H9 (cell line): ENCODE data around the gene HRAS. TPM values are rescaled to one million over a fixed set of nuclear protein-coding genes. Genes with fewer than 3 reads are reported as not detected.
A peak's percentile ranks its signal among the peaks of the same experiment; 100 is the strongest.

Experiments used
- DNase-seq: peaks from one replicate; pipeline ENCODE4 v3.0.0-alpha.2; 2017
- H2AFZ ChIP-seq: one replicate; pipeline ENCODE4 v1.6.1; 2013; ENCODE audit warnings: mild to moderate bottlenecking, low read length, control low read depth, moderate library complexity
- H2AK5ac ChIP-seq: 2 replicates; pipeline ENCODE4 v1.6.1; 2013; ENCODE audit warnings: low read length, control low read depth, mixed read lengths; ENCODE audit not compliant: insufficient read length
- H2BK120ac ChIP-seq: one replicate; pipeline ENCODE4 v1.6.1; 2013; ENCODE audit warnings: low read depth, mild to moderate bottlenecking, low read length, control low read depth, inconsistent platforms; ENCODE audit not compliant: poor library complexity, severe bottlenecking
- H2BK12ac ChIP-seq: 2 replicates; pipeline ENCODE4 v1.6.1; 2013; ENCODE audit warnings: low read length, control low read depth, mixed read lengths, low read depth; ENCODE audit not compliant: insufficient read length
- H2BK15ac ChIP-seq: 2 replicates; pipeline ENCODE4 v1.6.1; 2013; ENCODE audit warnings: low read depth, low read length, control low read depth
- H2BK20ac ChIP-seq: one replicate; pipeline ENCODE4 v1.6.1; 2013; ENCODE audit warnings: low read depth, mild to moderate bottlenecking, low read length, control low read depth, inconsistent platforms; ENCODE audit not compliant: poor library complexity, severe bottlenecking
- H2BK5ac ChIP-seq: 2 replicates; pipeline ENCODE4 v1.6.1; 2013; ENCODE audit warnings: low read length, control low read depth, mixed read lengths; ENCODE audit not compliant: insufficient read length
- H3K14ac ChIP-seq: 2 replicates; pipeline ENCODE4 v1.6.1; 2013; ENCODE audit warnings: low read length, control low read depth; ENCODE audit not compliant: insufficient read depth
- H3K18ac ChIP-seq: 2 replicates; pipeline ENCODE4 v1.6.1; 2013; ENCODE audit warnings: low read depth, mild to moderate bottlenecking, mixed read lengths, low read length, control low read depth; ENCODE audit not compliant: insufficient read length
- H3K23ac ChIP-seq: 2 replicates; pipeline ENCODE4 v1.6.1; 2013; ENCODE audit warnings: low read length, control low read depth, mixed read lengths, low read depth; ENCODE audit not compliant: insufficient read length
- H3K23me2 ChIP-seq: 2 replicates; pipeline ENCODE4 v1.6.1; 2013; ENCODE audit warnings: low read depth, mild to moderate bottlenecking, mixed read lengths, low read length, control low read depth; ENCODE audit not compliant: insufficient read length, poor library complexity, severe bottlenecking
- H3K27ac ChIP-seq: 2 replicates; pipeline ENCODE4 v1.5.1; 2013; ENCODE audit warnings: low read length, control low read depth, mixed read lengths, low read depth; ENCODE audit not compliant: insufficient read length
- H3K27me3 ChIP-seq: 2 replicates; pipeline ENCODE4 v1.6.1; 2013; ENCODE audit warnings: low read length, control low read depth, inconsistent platforms; ENCODE audit not compliant: insufficient read depth
- H3K4ac ChIP-seq: 2 replicates; pipeline ENCODE4 v1.6.1; 2013; ENCODE audit warnings: low read depth, mild to moderate bottlenecking, control low read depth, inconsistent platforms, low read length, moderate library complexity
- H3K4me1 ChIP-seq: 2 replicates; pipeline ENCODE4 v1.6.1; 2013; ENCODE audit warnings: low read length, control low read depth, inconsistent platforms; ENCODE audit not compliant: insufficient read depth
- H3K4me2 ChIP-seq: 2 replicates; pipeline ENCODE4 v1.6.1; 2013; ENCODE audit warnings: low read length, control low read depth, mixed read lengths; ENCODE audit not compliant: insufficient read length, insufficient read depth
- H3K56ac ChIP-seq: 2 replicates; pipeline ENCODE4 v1.6.1; 2013; ENCODE audit warnings: low read depth, mild to moderate bottlenecking, mixed read lengths, low read length, control low read depth; ENCODE audit not compliant: insufficient read length
- H3K79me1 ChIP-seq: 2 replicates; pipeline ENCODE4 v1.6.1; 2013; ENCODE audit warnings: low read depth, mild to moderate bottlenecking, moderate library complexity, low read length, control low read depth, inconsistent platforms; ENCODE audit not compliant: insufficient read depth, poor library complexity, severe bottlenecking
- H3K79me2 ChIP-seq: 2 replicates; pipeline ENCODE4 v1.6.1; 2013; ENCODE audit warnings: low read length, control low read depth, inconsistent platforms; ENCODE audit not compliant: insufficient read depth
- H3K9ac ChIP-seq: 2 replicates; pipeline ENCODE4 v1.6.1; 2013; ENCODE audit warnings: low read length, control low read depth, mixed read lengths; ENCODE audit not compliant: insufficient read length; ENCODE audit errors: extremely low read depth
- H3K9me3 ChIP-seq: one replicate; pipeline ENCODE4 v1.6.1; 2013; ENCODE audit warnings: low read depth, low read length, inconsistent platforms; ENCODE audit not compliant: control insufficient read depth
- H3T11ph ChIP-seq: one replicate; pipeline ENCODE4 v1.6.1; 2013; ENCODE audit warnings: mild to moderate bottlenecking, low read length, control low read depth, inconsistent platforms
- H4K20me1 ChIP-seq: one replicate; pipeline ENCODE4 v1.6.1; 2013; ENCODE audit not compliant: control insufficient read depth, insufficient read length, insufficient read depth
- H4K5ac ChIP-seq: 2 replicates; pipeline ENCODE4 v1.6.1; 2013; ENCODE audit warnings: low read depth, mild to moderate bottlenecking, mixed read lengths, low read length, control low read depth; ENCODE audit not compliant: insufficient read length
- H4K8ac ChIP-seq: replicated peaks from 2 replicates; pipeline ENCODE4 v1.6.1; 2013; ENCODE audit warnings: low read length, control low read depth, mixed read lengths, low read depth; ENCODE audit not compliant: insufficient read length
- H4K91ac ChIP-seq: 2 replicates; pipeline ENCODE4 v1.6.1; 2013; ENCODE audit warnings: low read depth, mild to moderate bottlenecking, moderate library complexity, mixed read lengths, low read length, control low read depth; ENCODE audit not compliant: insufficient read length
- H3K27ac Mint-ChIP-seq, 3 experiments: 2 replicates in 2 of 3; 3 replicates in 1 of 3; pipeline ENCODE4 v1.8.0; 2020 to 2021; ENCODE audit warnings: mixed read lengths in 3 of 3, mild to moderate bottlenecking in 1 of 3, moderate library complexity in 1 of 3
- H3K27me3 Mint-ChIP-seq: 2 replicates; pipeline ENCODE4 v1.8.0; 2021; ENCODE audit warnings: low read depth, mild to moderate bottlenecking, moderate library complexity, mixed read lengths
- H3K36me3 Mint-ChIP-seq, 3 experiments: 2 replicates in 2 of 3; 3 replicates in 1 of 3; pipeline ENCODE4 v1.8.0; 2020 to 2021; ENCODE audit warnings: low read depth in 3 of 3, mixed read lengths in 3 of 3; ENCODE audit not compliant: insufficient read depth in 1 of 3
- H3K4me1 Mint-ChIP-seq, 2 experiments: 2 replicates each; pipeline ENCODE4 v1.8.0; 2020; ENCODE audit warnings: mixed read lengths in 2 of 2
- H3K4me3 Mint-ChIP-seq, 2 experiments: 2 replicates in 1 of 2; 3 replicates in 1 of 2; pipeline ENCODE4 v1.8.0; 2020 to 2021; ENCODE audit warnings: mild to moderate bottlenecking in 2 of 2, mixed read lengths in 2 of 2, moderate library complexity in 1 of 2
- H3K9me3 Mint-ChIP-seq, 2 experiments: 2 replicates in 1 of 2; 3 replicates in 1 of 2; pipeline ENCODE4 v1.8.0; 2020; ENCODE audit warnings: mild to moderate bottlenecking in 2 of 2, mixed read lengths in 2 of 2, moderate library complexity in 1 of 2
- CTCF ChIP-seq: fragments of 200-600 bp; sonication (generic); conservative IDR thresholded peaks from 3 replicates; pipeline ENCODE4 v1.8.0; 2021; ENCODE audit warnings: antibody characterized with exemption, mild to moderate bottlenecking
- WGBS: extraction: QIAGEN DNeasy Blood & Tissue Kit; methylation state at CpG from one replicate; pipeline ENCODE4 v1.1.7; 2013; ENCODE audit warnings: missing lambda C conversion rate, low lambda C conversion rate, mixed read lengths; ENCODE audit not compliant: insufficient read length; ENCODE audit errors: extremely low coverage; 5-methylcytosine and 5-hydroxymethylcytosine counted together
- total RNA-seq: library from RNA; stranded (reverse); gene quantifications from 2 replicates; pipeline ENCODE4 v1.2.1, GENCODE V29; 2021

Gene HRAS
- total RNA-seq, 1 experiment from 2014 or later = 61.8 TPM

GRCh38 chr11:568306-569157 is 33.2 kb upstream of the HRAS start:
- Histone ChIP-seq H3K9me3 (no peaks in the 10 kb centered on the region), H3K4me1 (no peaks in the 10 kb centered on the region), H3K14ac (no peak overlapping the region; the same call in 1 of the 2 replicates), H4K91ac (no peak overlapping the region), H3K4me2 (peak overlapping the region; percentile 22), H3K4ac (no peak overlapping the region), H3K27me3 (no peaks in the 10 kb centered on the region), H2AK5ac (no peak overlapping the region), H3K23ac (no peak overlapping the region), H3T11ph (no peak overlapping the region), H2AFZ (no peak overlapping the region), H2BK15ac (no peak overlapping the region), H3K56ac (no peak overlapping the region), H3K18ac (no peak overlapping the region), H3K23me2 (peaks cover 8% of the 10 kb centered on the region), H3K27ac (no peak overlapping the region), H4K8ac (no peak overlapping the region), H2BK5ac (no peak overlapping the region), H3K9ac (no peak overlapping the region), H3K79me2 (no peaks in the 10 kb centered on the region), H4K20me1 (no peaks in the 10 kb centered on the region), H2BK12ac (no peak overlapping the region), H2BK120ac (no peak overlapping the region), H3K79me1 (no peaks in the 10 kb centered on the region), H2BK20ac (no peak overlapping the region), H4K5ac (no peak overlapping the region)
- peak; percentile 96 for DNase-seq
- no peak for TF ChIP-seq CTCF
- Mint-ChIP-seq H3K9me3 (0 out of 5 replicates have a peak, but pooled peaks cover 0 to 2% of the 10 kb centered on the region in 2 experiments), H3K36me3 (peaks cover 0 to 9% (median 2%) of the 10 kb centered on the region in 3 experiments; a peak in 5 of 7 replicates), H3K27ac (no peak overlapping the region), H3K4me3 (peak overlapping the region; percentile 69 to 77), H3K4me1 (peaks cover 27 to 35% of the 10 kb centered on the region in 2 experiments), H3K27me3 (peaks cover 2% of the 10 kb centered on the region)
- no CpG with 5 or more reads among the region's 123 CpGs for WGBS
